ELF-1 (cell line): Measurements from ENCODE around the gene RASGEF1C.

ENCODE experiments used
- DNase-seq: peaks from one replicate; pipeline ENCODE4 v3.0.0-alpha.2; 2016; ENCODE audit warnings: low read depth, low spot score

RASGEF1C gene

GRCh38 chr5:180210961-180211760 is 2.1 kb upstream of the RASGEF1C start:
- no peak for DNase-seq

GRCh38 chr5:180210077-180210476 is 1.1 kb upstream of the RASGEF1C start:
- peak; percentile 28 for DNase-seq

- DNase-seq = no peak
Observed at GRCh38 chr5:180208435-180209081, 453 bp downstream of the RASGEF1C start.

- DNase-seq = no peak
Observed at GRCh38 chr5:180208038-180208434, 975 bp downstream of the RASGEF1C start.

- peak; percentile 82 for DNase-seq
Observed at GRCh38 chr5:180207593-180207992, 1.4 kb downstream of the RASGEF1C start.

GRCh38 chr5:180206993-180207392 is 2.0 kb downstream of the RASGEF1C start:
- DNase-seq = no peak

- DNase-seq = no peak
Observed at GRCh38 chr5:180205916-180206315, 3.1 kb downstream of the RASGEF1C start.

- no peak for DNase-seq
Observed at GRCh38 chr5:180204276-180204819, 4.7 kb downstream of the RASGEF1C start.

GRCh38 chr5:180202939-180203573 is 6.0 kb downstream of the RASGEF1C start:
- DNase-seq = no peak

- peak; percentile 75 for DNase-seq
Observed at GRCh38 chr5:180201051-180201987, 7.7 kb downstream of the RASGEF1C start.

GRCh38 chr5:180199390-180199789 is 9.6 kb downstream of the RASGEF1C start:
- DNase-seq = no peak

- no peak for DNase-seq
Observed at GRCh38 chr5:180198208-180198607, 10.8 kb downstream of the RASGEF1C start.

GRCh38 chr5:180197016-180197702 is 11.9 kb downstream of the RASGEF1C start:
- DNase-seq = no peak

- DNase-seq = no peak
Observed at GRCh38 chr5:180194410-180195345, 14.3 kb downstream of the RASGEF1C start.

- no peak for DNase-seq
Observed at GRCh38 chr5:180193749-180194375, 15.1 kb downstream of the RASGEF1C start.

GRCh38 chr5:180191716-180192115 is 17.3 kb downstream of the RASGEF1C start:
- DNase-seq = no peak

- no peak for DNase-seq
Observed at GRCh38 chr5:180187767-180188166, 21.2 kb downstream of the RASGEF1C start.

GRCh38 chr5:180180846-180181245 is 28.2 kb downstream of the RASGEF1C start:
- DNase-seq = no peak

- no peak for DNase-seq
Observed at GRCh38 chr5:180180421-180180820, 28.6 kb downstream of the RASGEF1C start.
